ENCODE measurements around the gene C1orf210. TPM values are rescaled to one million over a fixed set of nuclear protein-coding genes. Genes with fewer than 3 reads are reported as not detected.

The C1orf210 gene
- total RNA-seq, 1 donor from 2014 or later: 9.9 TPM

DNA sequence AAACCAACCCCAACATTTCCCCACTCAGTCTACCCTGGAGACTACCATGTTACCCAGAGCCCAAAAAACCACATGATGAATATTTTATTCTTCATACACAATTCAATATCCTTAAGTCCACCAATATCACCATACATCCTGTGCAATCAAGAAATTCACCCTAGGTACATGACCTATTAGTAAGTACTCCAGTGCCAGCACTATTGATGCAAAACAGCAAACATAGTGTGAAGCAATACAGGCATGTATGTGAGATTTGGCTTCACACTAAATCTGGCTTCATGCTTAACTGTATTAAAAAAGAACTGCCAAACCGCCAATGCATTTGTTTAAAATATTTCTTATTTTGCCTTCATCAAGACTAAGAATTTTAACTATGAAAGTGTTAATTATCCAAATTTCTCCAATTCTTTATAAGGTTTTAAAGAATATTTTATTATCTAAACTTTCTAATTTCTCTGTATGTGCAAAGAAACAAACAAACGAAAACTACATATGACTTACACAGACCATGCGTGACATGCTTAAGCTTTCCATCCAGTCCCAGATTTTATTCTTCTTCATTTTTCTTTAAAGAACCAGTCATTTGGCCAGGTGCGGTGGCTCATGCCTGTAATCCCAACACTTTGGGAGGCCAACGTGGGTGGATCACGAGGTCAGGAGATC is 38.0 kb downstream of the C1orf210 start:
- Mint-ChIP-seq H3K27me3 (no peaks in the 10 kb centered on the region), H3K27ac (no peak overlapping the region), H3K4me1 (ENCODE audit: unreplicated experiment) (no peaks in the 10 kb centered on the region), H3K4me3 (no peak overlapping the region), H3K9me3 (no peaks in the 10 kb centered on the region), H3K36me3 (peaks cover 5% of the 10 kb centered on the region)
- TF ChIP-seq, protein P1, sequence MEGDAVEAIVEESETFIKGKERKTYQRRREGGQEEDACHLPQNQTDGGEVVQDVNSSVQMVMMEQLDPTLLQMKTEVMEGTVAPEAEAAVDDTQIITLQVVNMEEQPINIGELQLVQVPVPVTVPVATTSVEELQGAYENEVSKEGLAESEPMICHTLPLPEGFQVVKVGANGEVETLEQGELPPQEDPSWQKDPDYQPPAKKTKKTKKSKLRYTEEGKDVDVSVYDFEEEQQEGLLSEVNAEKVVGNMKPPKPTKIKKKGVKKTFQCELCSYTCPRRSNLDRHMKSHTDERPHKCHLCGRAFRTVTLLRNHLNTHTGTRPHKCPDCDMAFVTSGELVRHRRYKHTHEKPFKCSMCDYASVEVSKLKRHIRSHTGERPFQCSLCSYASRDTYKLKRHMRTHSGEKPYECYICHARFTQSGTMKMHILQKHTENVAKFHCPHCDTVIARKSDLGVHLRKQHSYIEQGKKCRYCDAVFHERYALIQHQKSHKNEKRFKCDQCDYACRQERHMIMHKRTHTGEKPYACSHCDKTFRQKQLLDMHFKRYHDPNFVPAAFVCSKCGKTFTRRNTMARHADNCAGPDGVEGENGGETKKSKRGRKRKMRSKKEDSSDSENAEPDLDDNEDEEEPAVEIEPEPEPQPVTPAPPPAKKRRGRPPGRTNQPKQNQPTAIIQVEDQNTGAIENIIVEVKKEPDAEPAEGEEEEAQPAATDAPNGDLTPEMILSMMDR (conservative IDR thresholded peaks at IDR 0.05): no peak
- no peak for DNase-seq (ENCODE audit: extremely low spot score, unreplicated experiment)

DNA sequence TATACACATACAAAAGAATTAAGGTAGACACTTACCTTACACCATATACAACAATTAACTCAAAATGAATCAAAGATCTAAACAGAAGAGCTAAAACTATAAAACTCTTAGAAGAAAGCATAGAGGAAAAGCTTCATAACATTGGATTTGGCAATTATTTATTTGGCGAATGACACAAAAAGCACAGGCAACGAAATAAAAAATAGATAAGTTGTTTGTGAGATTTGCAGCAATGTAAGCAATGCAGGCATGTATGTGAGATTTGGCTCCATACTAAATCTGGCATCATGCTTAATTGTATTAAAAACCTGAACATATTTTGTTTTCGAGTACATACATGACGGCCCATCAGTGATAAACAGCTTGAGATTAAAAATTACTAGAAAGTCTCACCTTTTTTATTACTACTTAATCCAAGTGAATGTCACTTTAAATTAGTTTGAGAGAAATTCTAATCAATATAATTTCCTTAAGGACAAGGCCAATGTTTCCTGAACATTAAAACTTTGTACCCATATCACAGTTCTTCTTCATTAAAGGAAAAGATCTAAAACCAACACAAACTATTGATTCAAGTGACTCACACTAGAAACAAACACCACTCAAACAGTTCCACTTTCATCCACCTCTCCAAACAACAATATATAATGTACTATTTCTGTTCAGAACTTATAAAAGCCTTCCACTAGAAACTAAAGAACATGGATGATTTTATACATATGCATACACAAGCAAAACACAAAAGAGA is 38.7 kb downstream of the C1orf210 start:
- peaks cover 5% of the 10 kb centered on the region for H3K36me3 Mint-ChIP-seq
- TF ChIP-seq, protein P1 (conservative IDR thresholded peaks at IDR 0.05): no peak
- H3K27me3 Mint-ChIP-seq: no peaks in the 10 kb centered on the region
- H3K9me3 Mint-ChIP-seq: no peaks in the 10 kb centered on the region
- no peaks in the 10 kb centered on the region for H3K4me1 Mint-ChIP-seq (ENCODE audit: unreplicated experiment)
- no peak for DNase-seq (ENCODE audit: extremely low spot score, unreplicated experiment)
- no peak overlapping the region for H3K4me3 Mint-ChIP-seq
- H3K27ac Mint-ChIP-seq: no peak overlapping the region

DNA sequence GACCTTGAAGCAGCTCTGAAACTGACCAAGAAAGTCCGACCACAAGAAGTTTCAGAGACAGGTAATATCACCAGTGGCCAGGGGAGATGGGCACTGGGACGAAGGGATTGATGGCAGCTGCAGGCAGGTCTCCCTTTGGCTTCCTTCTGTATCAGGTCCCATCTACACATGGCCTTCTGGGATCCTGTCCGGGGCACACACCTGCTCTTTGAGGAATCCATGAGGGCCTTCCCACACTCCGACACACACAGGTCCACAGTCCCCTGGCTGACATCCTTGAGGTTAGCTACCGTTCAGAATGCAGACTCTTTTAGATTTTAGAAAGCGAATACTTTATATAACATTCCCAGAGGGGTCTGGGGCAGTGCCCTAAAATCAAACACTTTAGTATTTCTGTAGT is 42.1 kb downstream of the C1orf210 start:
- H3K4me1 Mint-ChIP-seq (ENCODE audit: unreplicated experiment): no peaks in the 10 kb centered on the region
- H3K36me3 Mint-ChIP-seq: peaks cover 5% of the 10 kb centered on the region
- TF ChIP-seq, protein P1 (conservative IDR thresholded peaks at IDR 0.05): no peak
- no peak overlapping the region for H3K27ac Mint-ChIP-seq
- no peak for DNase-seq (ENCODE audit: extremely low spot score, unreplicated experiment)
- H3K4me3 Mint-ChIP-seq: no peak overlapping the region
- peaks cover 4% of the 10 kb centered on the region for H3K9me3 Mint-ChIP-seq
- H3K27me3 Mint-ChIP-seq: no peaks in the 10 kb centered on the region

DNA sequence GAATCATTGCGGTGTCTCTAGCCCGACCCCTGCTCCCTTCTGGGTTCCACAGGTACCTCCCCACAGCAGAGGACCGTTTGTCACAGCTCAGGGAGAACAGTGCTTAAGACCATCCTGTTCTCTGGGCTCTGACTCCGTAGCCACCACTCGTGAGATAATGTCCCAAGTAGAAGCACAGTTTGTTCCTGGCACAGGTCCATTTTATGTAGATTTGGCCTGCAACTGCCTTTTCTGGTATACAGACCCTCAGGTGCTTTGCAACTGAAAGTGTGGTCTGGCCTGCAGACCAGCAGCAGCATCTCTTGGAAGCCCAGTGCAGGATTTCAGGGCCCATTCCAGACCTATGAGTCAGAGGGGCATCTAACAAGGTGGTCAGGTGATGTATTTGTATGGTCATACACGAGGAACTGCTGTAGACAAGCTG is 44.0 kb downstream of the C1orf210 start:
- Mint-ChIP-seq H3K27me3 (no peaks in the 10 kb centered on the region), H3K27ac (no peak overlapping the region), H3K9me3 (peaks cover 4% of the 10 kb centered on the region), H3K4me1 (ENCODE audit: unreplicated experiment) (no peaks in the 10 kb centered on the region), H3K36me3 (no peaks in the 10 kb centered on the region), H3K4me3 (no peak overlapping the region)
- TF ChIP-seq, protein P1 (conservative IDR thresholded peaks at IDR 0.05): no peak
- DNase-seq (ENCODE audit: extremely low spot score, unreplicated experiment): no peak

DNA sequence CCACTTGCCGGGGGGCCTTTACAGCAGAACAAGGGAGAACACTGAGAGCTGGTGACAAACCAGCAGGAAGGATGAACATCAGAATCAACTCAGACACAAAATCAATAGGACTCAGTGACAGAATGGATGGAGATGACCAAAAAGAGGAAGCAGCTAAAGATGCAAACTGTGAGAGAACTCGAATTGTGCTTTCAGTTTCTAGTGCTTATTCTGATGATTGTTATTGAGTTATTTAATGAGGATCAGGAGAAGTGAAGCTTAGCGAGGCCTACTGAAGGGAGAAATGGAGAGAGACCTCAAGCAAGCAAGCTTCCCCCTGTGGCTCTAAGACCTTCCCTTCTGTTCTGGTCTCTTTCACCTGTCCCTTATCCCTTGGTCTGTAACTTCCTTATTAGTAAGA is 45.9 kb downstream of the C1orf210 start:
- Mint-ChIP-seq H3K27ac (no peak overlapping the region), H3K4me1 (ENCODE audit: unreplicated experiment) (no peaks in the 10 kb centered on the region), H3K27me3 (no peaks in the 10 kb centered on the region), H3K4me3 (no peak overlapping the region), H3K9me3 (peaks cover 4% of the 10 kb centered on the region), H3K36me3 (no peaks in the 10 kb centered on the region)
- TF ChIP-seq, protein P1 (conservative IDR thresholded peaks at IDR 0.05): no peak
- no peak for DNase-seq (ENCODE audit: extremely low spot score, unreplicated experiment)

Measured in type B pancreatic cell (in vitro differentiated cells).